ENCODE data around the gene CACNA2D3. TPM values are rescaled to one million over a fixed set of nuclear protein-coding genes. Genes with fewer than 3 reads are reported as not detected.

CACNA2D3 gene
- polyA plus RNA-seq, 1 donor = 1.6 TPM

DNA sequence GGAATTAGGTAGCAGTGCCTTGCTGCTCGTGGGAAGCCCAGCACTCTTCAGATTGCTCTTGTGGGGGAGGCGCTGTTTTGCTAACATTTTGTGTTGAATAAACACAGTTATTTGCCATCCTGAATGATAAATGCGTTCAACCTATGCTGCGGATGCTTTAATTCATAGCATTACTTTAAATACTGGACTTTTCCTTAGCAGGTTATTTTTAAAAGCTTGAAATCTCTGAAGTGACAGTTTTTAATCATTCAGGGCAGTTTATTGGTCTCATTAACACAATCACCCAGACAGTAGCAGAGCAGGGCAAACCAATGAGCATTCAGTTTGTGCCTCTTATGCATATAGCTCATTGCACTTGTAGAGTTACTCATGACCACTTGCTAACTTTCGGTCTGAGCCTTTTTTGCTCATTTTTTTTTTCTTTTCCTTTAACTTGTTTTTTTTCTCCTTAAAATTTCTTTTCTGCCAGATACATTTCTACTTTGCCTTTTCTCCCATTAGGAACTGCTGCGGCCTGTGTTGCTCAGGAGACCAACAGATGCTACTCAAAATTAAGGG, 5.2 kb downstream of the CACNA2D3 start:
- DNase-seq = no peak

DNA sequence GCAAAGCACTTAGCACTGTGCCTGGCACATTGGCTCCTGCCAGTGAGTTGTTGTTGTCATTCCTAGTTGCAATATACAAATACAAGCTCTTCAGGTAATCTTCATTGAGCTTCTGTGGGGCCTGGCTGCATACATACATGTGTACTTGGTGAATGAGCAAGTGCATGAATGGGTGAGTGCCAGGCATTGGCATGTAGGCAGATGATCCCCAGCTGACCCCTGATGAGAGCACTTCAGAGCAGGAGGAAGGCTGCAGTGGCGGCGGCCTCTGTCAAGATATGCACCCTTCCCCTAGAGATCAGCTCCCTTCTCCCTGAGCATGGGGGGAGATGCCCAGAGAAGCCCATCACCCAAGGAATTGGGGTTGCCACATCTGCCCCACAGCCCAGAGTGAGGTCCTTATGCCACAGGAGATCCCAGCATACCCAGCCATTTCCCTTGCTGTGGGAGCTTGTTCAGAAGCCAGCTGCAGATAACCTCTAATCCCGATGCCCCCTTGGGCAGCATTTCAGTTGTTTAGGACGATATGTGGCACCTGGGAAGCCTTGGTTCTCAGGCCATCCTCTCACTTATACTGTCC, 8.8 kb downstream of the CACNA2D3 start:
- DNase-seq = no peak

DNA sequence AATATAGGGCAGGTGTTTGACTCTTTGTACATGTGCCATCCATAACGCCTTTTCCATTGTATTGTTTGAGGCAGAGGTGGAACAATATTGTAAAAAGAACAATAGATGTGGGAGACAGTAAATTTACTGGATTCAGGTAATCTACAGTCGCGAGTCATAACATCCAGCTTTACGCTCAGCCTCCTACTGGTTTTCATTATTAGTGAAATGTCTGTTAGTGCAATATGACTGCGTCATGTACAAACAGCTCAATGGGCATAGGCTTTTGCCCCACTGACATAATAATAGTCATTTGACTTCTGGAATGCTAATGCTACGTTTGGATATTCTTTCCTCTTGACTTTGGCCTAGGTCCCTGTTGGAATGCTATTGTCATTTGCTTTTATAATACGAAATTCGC, 9.5 kb downstream of the CACNA2D3 start:
- DNase-seq = no peak

DNA sequence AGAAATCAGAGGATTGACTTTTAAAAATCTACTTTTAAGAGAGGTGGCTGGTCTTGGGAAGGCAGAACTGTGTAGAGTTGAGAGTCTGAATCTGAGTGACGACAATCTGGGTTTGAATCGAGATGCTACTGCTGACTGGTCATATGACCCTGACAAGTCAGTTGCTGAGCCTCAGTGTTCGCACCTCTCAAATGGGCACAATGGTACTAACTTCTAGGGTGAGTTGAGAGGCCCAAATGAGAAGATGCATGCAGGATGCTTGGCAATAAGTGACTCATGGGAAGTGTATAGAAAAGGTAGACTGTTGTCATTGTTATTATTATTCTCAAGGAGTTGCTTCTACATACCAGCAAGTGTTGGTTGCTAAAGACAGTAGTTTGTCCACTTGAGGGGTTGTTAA, 10.3 kb downstream of the CACNA2D3 start:
- DNase-seq = no peak

DNA sequence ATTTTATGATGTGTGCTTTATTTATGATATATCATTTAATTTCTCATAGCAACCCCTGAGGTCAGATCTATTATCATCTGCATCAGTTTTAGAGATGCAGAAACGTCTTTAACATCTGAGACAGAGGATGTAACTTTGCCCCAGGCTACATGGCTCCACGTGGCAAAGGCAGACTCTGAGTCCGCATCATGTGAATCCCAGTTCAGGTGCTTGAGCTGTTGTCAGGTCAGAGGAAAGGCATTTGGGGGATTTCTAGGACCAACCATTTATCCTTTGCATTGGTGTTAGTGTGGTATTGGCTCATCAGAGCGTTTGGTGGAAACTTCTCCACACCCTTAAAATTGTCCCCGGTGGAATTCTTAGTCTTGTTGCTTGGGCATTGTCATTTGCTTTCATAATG, 10.8 kb downstream of the CACNA2D3 start:
- DNase-seq = no peak

DNA sequence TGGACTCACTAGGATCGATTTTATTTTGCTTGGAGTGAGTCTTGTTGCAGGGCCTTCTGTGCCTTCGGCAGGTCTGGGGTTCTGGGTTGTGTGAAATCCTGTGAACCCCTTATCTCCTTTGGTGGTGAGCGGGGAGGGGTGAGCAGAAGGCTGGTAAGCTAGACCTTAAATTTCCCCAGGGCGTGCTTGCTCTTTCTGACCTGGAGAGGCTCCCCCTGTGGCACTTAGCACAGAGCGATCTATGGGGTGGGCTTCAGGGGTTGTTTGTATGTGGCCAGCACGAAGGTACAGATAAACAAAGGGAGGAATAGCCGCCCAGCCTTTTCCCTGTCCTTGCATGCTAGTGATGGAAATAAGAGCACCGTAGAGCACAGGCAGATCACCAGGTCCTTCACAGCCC, 11.8 kb downstream of the CACNA2D3 start:
- no peak for DNase-seq

DNA sequence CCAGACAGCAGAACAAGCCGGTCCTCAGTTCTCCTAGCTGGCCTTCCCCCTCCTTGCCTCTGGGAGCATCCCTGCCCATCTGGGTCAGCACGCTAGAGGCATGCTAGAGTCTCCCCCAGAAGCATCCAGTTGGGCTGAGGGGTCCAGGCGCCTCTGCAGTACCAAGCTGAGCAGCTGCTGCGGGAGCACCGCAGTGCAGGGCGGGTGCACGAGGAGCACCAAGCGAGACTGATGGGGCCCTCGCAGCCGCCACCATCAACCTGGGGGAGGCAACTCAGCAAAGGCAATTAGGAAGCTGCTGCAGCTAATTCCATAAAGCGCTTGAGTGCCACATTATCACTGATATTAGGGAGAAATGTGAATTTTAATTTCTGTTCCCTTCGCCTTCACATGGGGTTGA, 12.4 kb downstream of the CACNA2D3 start:
- DNase-seq = no peak

DNA sequence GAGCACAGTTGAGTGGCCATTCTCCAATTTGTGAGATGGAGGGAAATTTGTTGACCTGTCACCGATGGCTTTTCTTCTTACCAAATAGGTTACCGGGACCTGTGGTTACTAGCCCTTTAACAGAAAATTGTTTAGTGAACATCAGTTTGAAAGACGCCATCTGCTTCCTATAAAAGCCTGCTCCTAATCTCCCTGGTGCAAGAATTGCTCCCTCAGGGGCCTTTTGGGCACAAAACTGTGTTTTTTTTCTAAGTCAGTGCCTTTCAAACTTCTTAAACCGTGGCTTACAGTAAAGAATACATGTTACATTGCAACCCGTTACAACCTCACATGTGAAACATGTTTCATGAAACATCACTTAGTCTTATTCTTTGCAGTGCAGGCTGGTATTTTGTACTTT, 15.0 kb downstream of the CACNA2D3 start:
- DNase-seq = no peak

DNA sequence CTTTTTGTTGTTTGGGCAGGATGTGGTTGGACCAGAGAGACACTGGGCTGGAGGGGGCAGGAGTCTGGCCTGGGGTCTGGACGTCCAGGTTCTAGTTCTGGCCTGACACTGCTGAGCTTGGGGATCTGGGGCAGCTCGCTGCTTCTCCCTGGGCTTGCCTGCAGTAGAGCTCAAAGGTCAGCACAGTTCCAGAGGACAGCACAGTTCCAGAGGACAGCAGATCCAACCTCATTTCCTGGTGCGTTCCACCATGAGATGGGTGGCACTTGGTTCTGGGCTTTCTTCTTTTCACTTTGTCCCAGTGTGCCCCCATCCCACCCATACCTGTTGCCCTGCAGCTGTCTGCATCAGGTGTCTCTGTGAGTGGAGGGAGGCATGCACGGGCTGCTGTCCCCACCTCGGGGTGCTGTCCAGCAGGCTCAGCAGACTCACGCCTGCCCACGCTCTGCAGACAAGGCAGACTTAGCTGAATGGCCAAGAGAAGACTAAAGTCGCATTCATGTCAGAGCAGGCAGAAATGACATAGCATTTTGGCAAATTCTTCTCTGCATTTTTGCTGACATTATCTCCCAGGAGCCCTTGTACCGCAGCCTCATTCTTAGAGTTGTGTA, 16.7 kb downstream of the CACNA2D3 start:
- no peak for DNase-seq

DNA sequence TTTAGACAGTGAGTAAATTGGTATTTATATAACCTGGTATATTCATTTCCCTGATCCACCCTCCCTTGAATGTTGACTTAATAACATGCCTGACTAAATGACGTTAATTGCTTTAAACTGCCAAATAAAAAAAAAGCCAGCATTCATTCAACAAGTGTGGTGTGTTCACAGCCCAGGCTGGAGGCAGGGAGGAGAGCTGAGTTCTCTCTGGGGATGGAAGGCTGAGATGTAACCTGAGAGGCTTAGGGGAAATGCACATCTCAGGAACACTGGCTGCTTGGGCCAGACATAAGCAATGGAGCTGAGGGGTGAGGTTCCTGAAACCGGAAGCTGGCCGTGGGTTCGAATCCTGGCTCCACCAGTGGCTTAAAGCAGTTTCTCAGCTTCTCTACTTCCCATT, 17.3 kb downstream of the CACNA2D3 start:
- DNase-seq = no peak

DNA sequence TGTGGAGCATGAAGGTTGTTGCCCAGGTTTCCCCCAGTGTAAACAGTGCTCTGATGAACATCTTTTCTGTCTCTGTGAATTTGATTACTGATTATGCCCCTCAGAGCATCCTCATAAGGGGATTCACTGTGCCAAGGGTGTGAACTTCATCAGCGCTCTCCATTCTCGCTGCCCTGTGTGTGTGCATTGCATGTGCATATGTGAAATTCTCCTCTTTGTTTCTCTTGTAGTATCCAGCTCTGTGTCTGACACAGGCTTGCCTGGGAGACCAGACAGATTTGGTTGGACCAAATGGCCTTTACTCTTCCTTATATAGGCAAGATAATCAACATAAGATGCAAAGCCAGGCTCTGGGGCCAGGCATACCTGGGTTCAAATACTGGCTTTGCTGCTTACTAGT, 21.9 kb downstream of the CACNA2D3 start:
- DNase-seq = no peak

DNA sequence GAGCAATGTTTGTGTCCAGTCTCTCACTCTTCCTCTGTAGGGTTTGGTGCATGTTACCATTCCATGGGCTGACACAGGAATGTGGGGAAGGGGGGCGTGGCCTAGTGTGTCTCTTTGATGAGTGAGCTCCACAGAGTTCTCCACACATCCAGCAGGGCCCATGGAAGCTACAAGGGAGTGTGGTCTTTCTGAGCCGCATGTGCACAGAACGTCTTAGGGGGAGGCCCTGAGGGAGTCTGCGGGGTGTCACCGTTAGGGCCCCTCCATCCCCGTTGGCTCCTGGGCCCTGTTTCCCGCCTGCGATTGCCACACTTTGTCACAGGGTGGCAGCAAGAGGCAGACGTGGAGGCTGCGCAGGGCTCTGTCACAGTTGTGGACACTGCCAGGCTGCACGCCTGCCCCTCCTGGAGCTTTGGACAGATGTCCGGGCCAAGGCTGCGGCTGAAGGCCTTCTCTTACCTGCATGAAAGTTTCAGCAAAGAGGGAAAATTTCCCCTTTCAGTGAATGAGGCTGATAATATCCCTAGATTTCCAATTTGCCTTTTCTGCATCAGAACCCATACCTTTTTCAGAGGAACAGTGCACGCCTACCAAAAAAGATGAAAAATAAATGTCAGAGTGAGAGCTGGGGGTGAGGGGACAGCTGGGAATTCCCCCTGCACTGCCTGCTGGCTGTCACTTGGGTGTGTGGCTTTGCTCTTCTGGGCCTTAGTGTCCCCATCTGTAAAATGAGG, 24.3 kb downstream of the CACNA2D3 start:
- DNase-seq = peak; percentile 43

DNA sequence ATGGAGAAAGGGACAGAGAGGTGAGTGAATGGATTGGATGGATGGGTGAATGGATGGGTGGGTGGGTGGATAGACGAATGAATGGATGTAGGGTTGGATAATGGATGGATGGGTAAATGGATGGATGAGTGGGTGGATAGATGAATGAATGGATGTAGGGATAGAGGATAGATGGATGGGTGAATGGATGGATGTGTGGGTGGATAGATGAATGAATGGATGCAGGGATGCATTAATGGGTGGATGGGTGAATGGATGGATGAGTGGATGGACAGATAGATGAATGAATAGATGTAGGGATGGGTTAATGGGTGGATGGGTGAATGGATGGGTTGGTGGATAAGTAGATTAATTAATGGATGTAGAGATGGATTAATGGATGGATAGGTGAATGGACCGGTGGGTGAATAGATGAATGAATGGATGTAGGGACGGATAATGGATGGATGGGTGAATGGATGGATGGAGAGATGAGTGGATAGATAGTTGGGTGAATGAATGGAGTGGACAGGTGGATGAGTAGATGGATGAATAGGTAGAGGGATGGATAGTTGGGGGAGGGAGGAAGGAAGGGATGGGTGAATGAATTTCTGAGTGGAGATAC, 28.6 kb downstream of the CACNA2D3 start:
- DNase-seq = no peak

DNA sequence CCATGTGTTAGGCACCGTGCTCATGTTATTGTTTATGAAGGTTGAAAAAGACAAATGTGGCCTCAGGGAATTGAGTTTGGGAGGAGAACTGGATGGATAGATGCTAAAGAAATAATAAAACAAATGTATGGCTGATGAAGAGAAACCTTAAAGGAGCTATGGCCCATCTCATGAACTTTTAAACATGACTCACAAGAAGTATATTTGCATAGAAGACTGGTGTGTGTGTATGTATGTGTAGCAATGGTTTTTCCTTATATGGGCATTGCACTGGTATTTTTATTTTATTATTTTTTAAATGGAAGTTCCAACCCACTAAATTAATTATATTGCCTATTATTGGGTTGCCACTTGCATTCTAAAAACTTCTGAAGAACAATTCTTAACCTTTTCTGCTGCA, 31.1 kb downstream of the CACNA2D3 start:
- DNase-seq = no peak

DNA sequence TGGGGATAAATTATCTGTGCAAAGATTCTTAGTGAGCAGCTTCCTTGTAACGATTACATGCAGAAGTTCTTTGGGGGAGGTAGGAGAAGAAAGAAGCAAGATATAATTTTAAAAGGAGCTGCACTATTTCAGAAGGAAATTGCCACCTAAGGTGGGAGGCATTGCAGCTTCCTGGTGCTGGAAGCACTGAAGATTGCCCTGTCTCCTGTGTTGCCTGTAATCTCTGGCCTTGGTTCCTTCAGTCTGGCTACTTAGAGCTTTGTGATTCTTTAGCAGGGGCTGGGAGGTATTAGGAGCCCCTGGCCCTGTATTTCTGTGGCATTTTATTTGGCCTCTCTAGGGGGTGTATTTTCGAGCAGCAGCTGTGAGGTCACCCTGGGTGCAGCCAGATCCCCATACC, 35.5 kb downstream of the CACNA2D3 start:
- DNase-seq = no peak

DNA sequence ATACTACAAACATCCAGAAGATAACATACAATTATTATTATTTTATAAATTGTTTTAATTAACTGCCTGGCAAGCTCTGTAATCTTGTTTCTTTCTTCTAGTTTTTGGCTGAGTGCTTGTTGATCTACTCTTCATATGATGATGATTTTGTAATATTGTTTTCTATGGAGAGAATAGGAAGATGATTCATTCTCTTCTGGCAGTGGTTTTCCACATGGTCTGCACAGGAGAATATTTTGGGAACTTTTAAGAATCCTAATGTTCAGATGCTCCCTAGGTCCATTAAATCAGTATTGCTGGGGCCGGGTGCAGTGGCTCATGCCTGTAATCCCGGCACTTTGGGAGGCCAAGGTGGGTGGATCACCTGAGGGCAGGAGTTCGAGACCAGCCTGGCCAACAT, 37.6 kb downstream of the CACNA2D3 start:
- DNase-seq = no peak

DNA sequence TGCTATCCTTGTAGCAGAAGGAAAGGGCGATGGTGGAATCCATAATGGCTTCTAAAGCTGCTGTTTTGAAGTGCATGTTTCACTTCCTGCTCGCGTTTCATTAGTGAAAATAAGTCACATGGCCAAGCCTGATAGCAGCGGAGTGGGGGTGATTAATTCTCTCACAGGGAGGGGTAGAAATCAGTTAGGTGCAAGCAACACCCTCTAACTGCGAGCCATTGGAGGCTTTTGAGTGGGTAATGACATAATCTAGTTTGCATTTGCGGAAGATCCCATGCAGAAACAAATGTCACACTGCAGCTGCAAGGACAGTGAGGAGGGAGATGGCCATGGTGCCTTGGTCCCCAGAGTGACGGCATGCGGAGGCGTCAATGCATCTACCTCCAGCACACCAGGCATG, 41.1 kb downstream of the CACNA2D3 start:
- DNase-seq = no peak

DNA sequence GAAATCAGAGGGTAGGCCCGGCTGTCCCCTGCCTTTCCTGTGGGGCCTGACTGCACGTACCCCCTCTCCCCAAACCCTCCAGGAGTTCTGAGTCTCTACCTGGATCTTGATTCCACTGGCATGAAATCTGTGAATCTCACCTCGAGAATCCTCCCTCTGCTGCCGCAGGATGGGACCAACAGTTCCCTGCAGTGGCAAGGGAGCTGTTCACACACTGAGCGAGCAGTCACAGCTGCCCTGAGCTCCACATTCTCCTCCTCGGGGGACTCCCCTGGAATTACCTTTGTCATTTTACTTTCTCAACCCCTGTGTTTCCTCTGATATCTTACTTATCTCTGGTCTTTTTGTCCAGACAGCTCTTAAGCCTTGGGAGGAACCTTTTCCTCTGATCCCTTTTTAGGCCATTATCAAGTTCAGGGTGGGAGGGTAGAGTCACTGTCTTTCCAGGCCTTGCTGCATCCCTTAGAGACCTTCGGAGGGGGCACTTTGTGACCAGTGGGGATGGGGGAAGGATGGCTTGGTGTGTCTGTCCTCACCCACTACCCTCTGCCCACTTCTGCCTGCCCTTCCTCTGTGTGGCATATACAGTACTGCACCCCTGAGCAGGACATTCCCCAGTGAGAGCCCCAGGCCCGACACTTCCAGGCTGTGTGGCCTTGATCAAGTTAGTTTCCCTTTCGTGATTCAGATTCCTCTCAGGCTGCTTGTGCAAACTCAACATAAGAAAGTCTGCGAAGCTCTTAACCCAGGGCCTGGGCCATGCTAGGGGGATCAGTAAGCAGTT, 42.0 kb downstream of the CACNA2D3 start:
- no peak for DNase-seq

DNA sequence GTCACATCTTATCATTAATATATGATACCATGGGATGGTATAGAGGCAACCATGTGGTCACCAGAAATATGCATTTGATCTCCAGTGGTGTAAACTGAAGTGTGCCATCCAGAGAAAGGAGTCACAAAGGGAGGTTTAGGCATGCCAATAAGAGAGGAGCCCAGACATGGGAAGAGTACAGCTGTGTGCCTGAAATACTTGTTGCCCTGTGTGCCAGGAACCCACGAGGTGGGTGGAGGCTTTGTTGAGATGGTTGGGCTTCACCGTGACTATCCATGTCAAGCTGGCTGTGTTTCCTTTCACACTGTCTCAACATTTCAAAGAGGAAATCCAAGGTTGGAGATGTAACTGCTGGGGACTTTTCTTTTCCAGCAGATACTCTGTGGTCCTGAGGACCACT, 43.5 kb downstream of the CACNA2D3 start:
- DNase-seq = no peak

DNA sequence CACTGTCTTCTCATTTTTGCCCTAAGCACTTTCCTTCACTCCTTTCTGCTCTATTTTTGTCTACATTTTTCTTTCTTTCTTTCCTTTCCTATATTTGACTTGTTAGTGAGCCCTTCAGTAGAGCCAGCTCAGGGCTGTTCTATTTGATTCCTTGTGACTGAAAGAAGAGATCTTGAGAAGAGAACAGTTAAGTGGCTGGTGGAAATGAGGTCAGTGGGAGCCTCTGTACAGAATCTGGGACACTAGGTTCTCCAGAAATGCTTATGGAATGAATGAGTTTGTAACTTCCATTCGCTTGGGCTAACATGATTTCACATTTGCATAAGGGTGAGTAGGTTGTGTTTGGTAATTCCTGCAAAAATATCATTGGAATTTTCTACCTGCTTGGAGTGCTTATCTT, 45.6 kb downstream of the CACNA2D3 start:
- no peak for DNase-seq

DNA sequence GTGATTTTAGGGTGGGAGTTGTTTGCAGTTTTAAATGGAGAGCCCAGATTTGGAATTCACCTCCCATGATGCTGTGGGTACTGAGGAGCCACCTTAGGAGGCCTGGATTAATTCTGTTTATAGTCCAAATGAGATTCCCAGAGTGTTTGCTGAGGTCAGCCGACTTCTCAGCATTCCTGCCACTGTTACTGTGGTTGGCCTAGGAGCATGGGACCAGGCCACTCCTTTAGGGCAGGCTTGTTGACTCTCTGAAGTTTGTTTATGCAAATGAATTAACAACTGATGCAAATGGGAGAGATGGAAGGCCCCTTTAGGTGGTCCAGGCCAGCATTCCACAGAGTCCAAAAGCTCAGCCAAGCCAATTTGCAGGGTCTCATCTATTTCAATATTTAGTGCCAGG, 46.1 kb downstream of the CACNA2D3 start:
- DNase-seq = no peak

DNA sequence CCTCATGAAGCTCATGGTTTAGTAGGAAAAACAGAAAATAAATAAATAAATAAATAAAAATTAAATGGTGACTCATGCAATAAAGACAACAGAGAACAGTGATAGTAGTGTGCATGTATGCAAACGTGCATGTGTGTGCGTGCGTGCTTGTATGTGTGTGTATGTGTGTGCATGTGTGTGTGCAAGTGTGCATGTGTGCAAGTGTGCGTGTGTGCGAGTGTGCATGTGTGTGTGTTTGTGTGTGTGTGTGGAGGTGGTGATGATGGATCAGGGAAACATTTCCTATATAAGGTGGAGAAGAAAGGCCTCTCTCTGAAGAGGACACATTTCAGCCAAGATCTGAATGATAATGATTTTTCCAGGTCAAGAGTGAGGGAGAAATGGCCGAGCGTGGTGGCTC, 47.2 kb downstream of the CACNA2D3 start:
- DNase-seq = no peak

Measured in left kidney (tissue), 2 donors.